Ascending aorta (tissue), 2 donors: Measurements from ENCODE around the gene WDHD1. TPM values are rescaled to one million over a fixed set of nuclear protein-coding genes. Genes with fewer than 3 reads are reported as not detected.
A peak's percentile ranks its signal among the peaks of the same experiment; 100 is the strongest.

ENCODE experiments used
- DNase-seq, 2 donors: peaks; one replicate each; pipeline ENCODE4 v3.0.0-alpha.2; 2019; ENCODE audit warnings: low spot score in 2 of 2
- H3K27ac ChIP-seq, 2 donors: fragments of 200-600 bp; sonication (generic); one replicate each; pipeline ENCODE4 v1.5.1; 2016 to 2017; ENCODE audit warnings: mild to moderate bottlenecking in 1 of 2
- H3K27me3 ChIP-seq: fragments of 200-600 bp; sonication (generic); one replicate; pipeline ENCODE4 v1.5.1; 2017
- H3K36me3 ChIP-seq, 2 donors: fragments of 200-600 bp; sonication (generic); one replicate each; pipeline ENCODE4 v1.5.1; 2016
- H3K4me1 ChIP-seq, 2 donors: fragments of 200-600 bp; sonication (generic); one replicate each; pipeline ENCODE4 v1.5.1; 2016 to 2017; ENCODE audit warnings: mild to moderate bottlenecking in 1 of 2
- H3K4me3 ChIP-seq, 2 donors: fragments of 200-600 bp; sonication (generic); one replicate each; pipeline ENCODE4 v1.5.1; 2016 to 2017; ENCODE audit warnings: mild to moderate bottlenecking in 1 of 2
- H3K9me3 ChIP-seq, 2 donors: fragments of 200-600 bp; sonication (generic); one replicate each; pipeline ENCODE4 v1.5.1; 2016
- CTCF ChIP-seq, 3 experiments: fragments of 200-600 bp in 2 of 3; fragments of 450-650 bp in 1 of 3; sonication (generic) in 2 of 3; IDR thresholded peaks; one replicate each; pipeline ENCODE4 v1.5.1; 2016 to 2019; ENCODE audit warnings: antibody characterized with exemption in 3 of 3, mild to moderate bottlenecking in 1 of 3, moderate library complexity in 1 of 3
- intact Hi-C: fragments of 100-400 bp; cut with DNase I; formaldehyde crosslinking; loops from one replicate; pipeline ENCODE4 v1.15.1; 2023
- total RNA-seq: library from RNA; depleted of rRNA; stranded (reverse); fragments of >200 nt; gene quantifications from one replicate; pipeline ENCODE4 v1.1.0, GENCODE V29; 2016

WDHD1 gene
- total RNA-seq, 1 donor from 2014 or later, result 0.11 TPM

GRCh38 chr14:54893151-54893760 is 133.6 kb downstream of the WDHD1 start:
- DNase-seq, result no peak
- peak; percentile 22 to 78 (median 62) for TF ChIP-seq CTCF (IDR thresholded peaks at IDR 0.05)
- intact Hi-C loops, result loop anchor here (5.0 to 10.0 kb wide), 2 partner anchors 78 to 331 kb away; no protein-coding TSS in a partner anchor

DNA sequence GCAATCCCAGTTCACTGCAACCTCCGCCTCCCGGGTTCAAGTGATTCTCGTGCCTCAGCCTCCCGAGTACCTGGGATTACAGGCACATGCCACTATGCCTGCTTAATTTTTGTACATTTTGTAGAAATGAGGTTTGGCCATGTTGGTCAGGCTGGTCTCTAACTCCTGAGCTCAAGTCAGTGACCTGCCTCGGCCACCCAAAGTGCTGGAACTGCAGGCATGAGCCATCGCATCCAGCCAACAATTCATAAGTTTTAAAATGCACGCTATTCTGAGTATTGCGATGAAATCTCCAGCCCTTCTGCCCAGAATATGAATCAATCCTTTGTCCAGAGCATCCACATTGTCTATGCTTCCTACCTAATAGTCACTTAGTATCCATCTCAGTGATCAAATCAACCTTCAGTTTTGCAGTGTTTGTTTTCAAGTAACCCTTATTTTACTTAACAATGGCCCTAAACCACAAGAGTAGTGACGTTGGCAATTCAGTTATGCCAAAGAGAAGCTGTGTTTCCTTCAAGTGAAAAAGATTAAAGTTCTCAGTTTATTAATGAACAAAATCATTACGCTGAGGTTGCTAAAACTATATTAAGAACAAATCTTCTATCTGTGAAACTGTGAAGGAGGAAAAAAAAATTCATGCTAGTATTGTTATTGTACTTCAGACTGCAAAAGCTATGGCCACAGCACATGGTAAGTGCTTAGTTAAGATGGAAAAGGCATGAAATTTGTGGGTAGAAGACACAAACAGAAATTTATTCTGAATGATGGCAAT is 135.2 kb downstream of the WDHD1 start:
- H3K27ac ChIP-seq, result no peak overlapping the region
- intact Hi-C loops, result loop anchor here (5.0 to 10.0 kb wide), 2 partner anchors 77 to 329 kb away; no protein-coding TSS in a partner anchor
- TF ChIP-seq CTCF (IDR thresholded peaks at IDR 0.05), result no peak
- H3K4me3 ChIP-seq, result no peak overlapping the region
- no peaks in the 10 kb centered on the region for H3K27me3 ChIP-seq
- DNase-seq, result no peak
- no peaks in the 10 kb centered on the region for H3K9me3 ChIP-seq
- no peaks in the 10 kb centered on the region for H3K4me1 ChIP-seq
- no peaks in the 10 kb centered on the region for H3K36me3 ChIP-seq

More at GRCh38 chr14:54893151-54893760, 133.6 kb downstream of the WDHD1 start:
- Histone ChIP-seq H3K4me1 (no peaks in the 10 kb centered on the region), H3K27me3 (no peaks in the 10 kb centered on the region), H3K27ac (no peak overlapping the region), H3K4me3 (no peak overlapping the region), H3K36me3 (no peaks in the 10 kb centered on the region), H3K9me3 (no peaks in the 10 kb centered on the region)

DNA sequence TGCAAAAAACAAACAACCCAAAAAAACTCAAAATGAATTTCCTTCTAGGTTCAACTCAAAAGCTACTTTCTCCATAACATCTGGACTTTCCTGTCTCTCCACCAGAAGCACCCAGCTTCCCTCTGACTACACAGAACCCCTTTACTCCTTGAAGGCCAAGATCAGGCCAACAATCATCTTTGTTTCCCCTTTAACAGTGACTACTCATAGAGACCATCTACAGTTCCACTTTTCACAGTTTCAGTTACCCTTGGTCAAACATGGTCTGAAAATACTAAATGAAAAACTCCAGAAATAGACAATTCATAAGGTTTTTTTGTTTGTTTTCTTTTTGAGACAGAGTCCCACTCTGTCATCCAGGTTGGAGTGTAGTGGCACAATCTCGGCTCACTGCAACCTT is 136.1 kb downstream of the WDHD1 start:
- no peaks in the 10 kb centered on the region for H3K4me1 ChIP-seq
- H3K9me3 ChIP-seq, result no peaks in the 10 kb centered on the region
- H3K4me3 ChIP-seq, result no peak overlapping the region
- TF ChIP-seq CTCF (IDR thresholded peaks at IDR 0.05), result no peak
- DNase-seq, result no peak
- intact Hi-C loops, result loop anchor here (5.0 to 10.0 kb wide), 2 partner anchors 76 to 328 kb away; no protein-coding TSS in a partner anchor
- no peaks in the 10 kb centered on the region for H3K27me3 ChIP-seq
- no peaks in the 10 kb centered on the region for H3K36me3 ChIP-seq
- no peak overlapping the region for H3K27ac ChIP-seq

GRCh38 chr14:54889919-54890318 is 137.0 kb downstream of the WDHD1 start:
- DNase-seq, result no peak
- TF ChIP-seq CTCF (IDR thresholded peaks at IDR 0.05), result no peak
- Histone ChIP-seq H3K4me1 (no peaks in the 10 kb centered on the region), H3K9me3 (no peaks in the 10 kb centered on the region), H3K27me3 (no peaks in the 10 kb centered on the region), H3K4me3 (no peak overlapping the region), H3K27ac (no peak overlapping the region), H3K36me3 (no peaks in the 10 kb centered on the region)
- intact Hi-C loops, result loop anchor here (5.0 to 10.0 kb wide), 2 partner anchors 75 to 328 kb away; no protein-coding TSS in a partner anchor

Other genes with a start within 250 kb of the WDHD1 start
- 3.2 TPM for gene GCH1, start 124.3 kb downstream of the WDHD1 start, total RNA-seq
- gene SOCS4, start 137 bp upstream of the WDHD1 start, total RNA-seq, result 12.9 TPM
- gene MAPK1IP1L, start 24.5 kb upstream of the WDHD1 start, total RNA-seq, result 51.8 TPM
- 358 TPM for gene LGALS3, start 102.2 kb upstream of the WDHD1 start, total RNA-seq
- not detected for gene DLGAP5, start 164.5 kb upstream of the WDHD1 start, total RNA-seq
- gene FBXO34, start 244.3 kb upstream of the WDHD1 start, total RNA-seq, result 18.0 TPM